ENCODE measurements around the gene POP4.

Gene POP4

DNA sequence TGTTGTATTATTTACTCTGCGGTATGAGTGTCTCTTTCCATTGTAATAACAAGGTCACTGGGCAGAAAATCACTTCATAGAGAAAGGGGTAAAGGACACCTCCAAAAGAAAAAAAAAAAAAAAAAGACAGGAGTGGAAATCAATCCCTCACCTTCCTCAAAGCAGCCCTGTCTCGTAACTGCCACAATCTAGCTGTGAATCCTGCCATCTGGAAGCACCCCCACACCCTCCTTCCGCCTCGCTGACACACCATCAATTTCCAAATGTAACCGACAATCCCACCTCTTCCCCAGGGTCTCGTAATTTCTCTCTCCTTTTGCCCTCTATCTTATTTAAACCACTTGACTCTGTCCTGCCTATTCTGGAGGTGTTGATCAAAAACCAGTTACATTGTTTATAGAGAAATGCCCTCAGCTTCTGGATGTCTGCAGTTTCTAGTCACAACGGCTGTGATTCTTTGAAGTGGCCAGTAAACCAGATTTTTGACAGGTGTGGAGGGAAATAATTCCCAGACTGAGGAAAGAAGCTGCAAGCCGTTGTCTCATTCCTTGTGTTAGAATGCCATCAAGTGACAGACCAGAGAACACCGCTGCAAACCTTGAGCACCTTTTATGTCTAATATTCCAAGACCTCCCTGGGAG, 9.1 kb upstream of the POP4 start (continued):
- TF ChIP-seq ZNF426 (tag by site-specific recombination; IDR thresholded peaks at IDR 0.05), result no peak
- peak; percentile 63; the same call in 1 of the 2 replicates for TF ChIP-seq ZFP3 (tag by site-specific recombination; IDR thresholded peaks at IDR 0.05; ENCODE audit: low read depth)
- no peak for TF ChIP-seq ZFP69B (tag by site-specific recombination; IDR thresholded peaks at IDR 0.05)
- TF ChIP-seq OVOL3 (tag by site-specific recombination; IDR thresholded peaks at IDR 0.05), result no peak
- no peak for TF ChIP-seq ZNF416 (tag by site-specific recombination; IDR thresholded peaks at IDR 0.05)
- peak; percentile 58; the same call in 1 of the 2 replicates for TF ChIP-seq ZNF2 (tag by site-specific recombination; IDR thresholded peaks at IDR 0.05)
- TF ChIP-seq KLF7 (tag by site-specific recombination; IDR thresholded peaks at IDR 0.05; ENCODE audit: borderline replicate concordance), result no peak
- TF ChIP-seq, protein P1, sequence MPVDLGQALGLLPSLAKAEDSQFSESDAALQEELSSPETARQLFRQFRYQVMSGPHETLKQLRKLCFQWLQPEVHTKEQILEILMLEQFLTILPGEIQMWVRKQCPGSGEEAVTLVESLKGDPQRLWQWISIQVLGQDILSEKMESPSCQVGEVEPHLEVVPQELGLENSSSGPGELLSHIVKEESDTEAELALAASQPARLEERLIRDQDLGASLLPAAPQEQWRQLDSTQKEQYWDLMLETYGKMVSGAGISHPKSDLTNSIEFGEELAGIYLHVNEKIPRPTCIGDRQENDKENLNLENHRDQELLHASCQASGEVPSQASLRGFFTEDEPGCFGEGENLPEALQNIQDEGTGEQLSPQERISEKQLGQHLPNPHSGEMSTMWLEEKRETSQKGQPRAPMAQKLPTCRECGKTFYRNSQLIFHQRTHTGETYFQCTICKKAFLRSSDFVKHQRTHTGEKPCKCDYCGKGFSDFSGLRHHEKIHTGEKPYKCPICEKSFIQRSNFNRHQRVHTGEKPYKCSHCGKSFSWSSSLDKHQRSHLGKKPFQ (tag by site-specific recombination; IDR thresholded peaks at IDR 0.05), result peak; percentile 68; the same call in 1 of the 2 replicates
- TF ChIP-seq, protein P2, sequence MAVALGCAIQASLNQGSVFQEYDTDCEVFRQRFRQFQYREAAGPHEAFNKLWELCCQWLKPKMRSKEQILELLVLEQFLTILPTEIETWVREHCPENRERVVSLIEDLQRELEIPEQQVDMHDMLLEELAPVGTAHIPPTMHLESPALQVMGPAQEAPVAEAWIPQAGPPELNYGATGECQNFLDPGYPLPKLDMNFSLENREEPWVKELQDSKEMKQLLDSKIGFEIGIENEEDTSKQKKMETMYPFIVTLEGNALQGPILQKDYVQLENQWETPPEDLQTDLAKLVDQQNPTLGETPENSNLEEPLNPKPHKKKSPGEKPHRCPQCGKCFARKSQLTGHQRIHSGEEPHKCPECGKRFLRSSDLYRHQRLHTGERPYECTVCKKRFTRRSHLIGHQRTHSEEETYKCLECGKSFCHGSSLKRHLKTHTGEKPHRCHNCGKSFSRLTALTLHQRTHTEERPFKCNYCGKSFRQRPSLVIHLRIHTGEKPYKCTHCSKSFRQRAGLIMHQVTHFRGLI (tag by site-specific recombination; IDR thresholded peaks at IDR 0.05), result no peak
- TF ChIP-seq YY2 (tag by site-specific recombination; IDR thresholded peaks at IDR 0.05), result no peak
- TF ChIP-seq ZFP41 (tag by site-specific recombination; IDR thresholded peaks at IDR 0.05; ENCODE audit: borderline replicate concordance), result no peak
- TF ChIP-seq, protein P3, sequence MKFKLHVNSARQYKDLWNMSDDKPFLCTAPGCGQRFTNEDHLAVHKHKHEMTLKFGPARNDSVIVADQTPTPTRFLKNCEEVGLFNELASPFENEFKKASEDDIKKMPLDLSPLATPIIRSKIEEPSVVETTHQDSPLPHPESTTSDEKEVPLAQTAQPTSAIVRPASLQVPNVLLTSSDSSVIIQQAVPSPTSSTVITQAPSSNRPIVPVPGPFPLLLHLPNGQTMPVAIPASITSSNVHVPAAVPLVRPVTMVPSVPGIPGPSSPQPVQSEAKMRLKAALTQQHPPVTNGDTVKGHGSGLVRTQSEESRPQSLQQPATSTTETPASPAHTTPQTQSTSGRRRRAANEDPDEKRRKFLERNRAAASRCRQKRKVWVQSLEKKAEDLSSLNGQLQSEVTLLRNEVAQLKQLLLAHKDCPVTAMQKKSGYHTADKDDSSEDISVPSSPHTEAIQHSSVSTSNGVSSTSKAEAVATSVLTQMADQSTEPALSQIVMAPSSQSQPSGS (tag by site-specific recombination; IDR thresholded peaks at IDR 0.05; ENCODE audit: low read depth), result peak; percentile 42
- TF ChIP-seq, protein P4, sequence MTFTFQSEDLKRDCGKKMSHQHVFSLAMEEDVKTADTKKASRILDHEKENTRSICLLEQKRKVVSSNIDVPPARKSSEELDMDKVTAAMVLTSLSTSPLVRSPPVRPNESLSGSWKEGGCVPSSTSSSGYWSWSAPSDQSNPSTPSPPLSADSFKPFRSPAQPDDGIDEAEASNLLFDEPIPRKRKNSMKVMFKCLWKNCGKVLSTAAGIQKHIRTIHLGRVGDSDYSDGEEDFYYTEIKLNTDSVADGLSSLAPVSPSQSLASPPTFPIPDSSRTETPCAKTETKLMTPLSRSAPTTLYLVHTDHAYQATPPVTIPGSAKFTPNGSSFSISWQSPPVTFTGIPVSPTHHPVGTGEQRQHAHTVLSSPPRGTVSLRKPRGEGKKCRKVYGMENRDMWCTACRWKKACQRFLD (tag by site-specific recombination; IDR thresholded peaks at IDR 0.05), result no peak
- TF ChIP-seq, protein P5, sequence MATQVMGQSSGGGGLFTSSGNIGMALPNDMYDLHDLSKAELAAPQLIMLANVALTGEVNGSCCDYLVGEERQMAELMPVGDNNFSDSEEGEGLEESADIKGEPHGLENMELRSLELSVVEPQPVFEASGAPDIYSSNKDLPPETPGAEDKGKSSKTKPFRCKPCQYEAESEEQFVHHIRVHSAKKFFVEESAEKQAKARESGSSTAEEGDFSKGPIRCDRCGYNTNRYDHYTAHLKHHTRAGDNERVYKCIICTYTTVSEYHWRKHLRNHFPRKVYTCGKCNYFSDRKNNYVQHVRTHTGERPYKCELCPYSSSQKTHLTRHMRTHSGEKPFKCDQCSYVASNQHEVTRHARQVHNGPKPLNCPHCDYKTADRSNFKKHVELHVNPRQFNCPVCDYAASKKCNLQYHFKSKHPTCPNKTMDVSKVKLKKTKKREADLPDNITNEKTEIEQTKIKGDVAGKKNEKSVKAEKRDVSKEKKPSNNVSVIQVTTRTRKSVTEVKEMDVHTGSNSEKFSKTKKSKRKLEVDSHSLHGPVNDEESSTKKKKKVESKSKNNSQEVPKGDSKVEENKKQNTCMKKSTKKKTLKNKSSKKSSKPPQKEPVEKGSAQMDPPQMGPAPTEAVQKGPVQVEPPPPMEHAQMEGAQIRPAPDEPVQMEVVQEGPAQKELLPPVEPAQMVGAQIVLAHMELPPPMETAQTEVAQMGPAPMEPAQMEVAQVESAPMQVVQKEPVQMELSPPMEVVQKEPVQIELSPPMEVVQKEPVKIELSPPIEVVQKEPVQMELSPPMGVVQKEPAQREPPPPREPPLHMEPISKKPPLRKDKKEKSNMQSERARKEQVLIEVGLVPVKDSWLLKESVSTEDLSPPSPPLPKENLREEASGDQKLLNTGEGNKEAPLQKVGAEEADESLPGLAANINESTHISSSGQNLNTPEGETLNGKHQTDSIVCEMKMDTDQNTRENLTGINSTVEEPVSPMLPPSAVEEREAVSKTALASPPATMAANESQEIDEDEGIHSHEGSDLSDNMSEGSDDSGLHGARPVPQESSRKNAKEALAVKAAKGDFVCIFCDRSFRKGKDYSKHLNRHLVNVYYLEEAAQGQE (tag by site-specific recombination; IDR thresholded peaks at IDR 0.05), result no peak
- TF ChIP-seq ZBTB21 (tag by site-specific recombination; IDR thresholded peaks at IDR 0.05), result peak; percentile 40
- TF ChIP-seq, protein P6, sequence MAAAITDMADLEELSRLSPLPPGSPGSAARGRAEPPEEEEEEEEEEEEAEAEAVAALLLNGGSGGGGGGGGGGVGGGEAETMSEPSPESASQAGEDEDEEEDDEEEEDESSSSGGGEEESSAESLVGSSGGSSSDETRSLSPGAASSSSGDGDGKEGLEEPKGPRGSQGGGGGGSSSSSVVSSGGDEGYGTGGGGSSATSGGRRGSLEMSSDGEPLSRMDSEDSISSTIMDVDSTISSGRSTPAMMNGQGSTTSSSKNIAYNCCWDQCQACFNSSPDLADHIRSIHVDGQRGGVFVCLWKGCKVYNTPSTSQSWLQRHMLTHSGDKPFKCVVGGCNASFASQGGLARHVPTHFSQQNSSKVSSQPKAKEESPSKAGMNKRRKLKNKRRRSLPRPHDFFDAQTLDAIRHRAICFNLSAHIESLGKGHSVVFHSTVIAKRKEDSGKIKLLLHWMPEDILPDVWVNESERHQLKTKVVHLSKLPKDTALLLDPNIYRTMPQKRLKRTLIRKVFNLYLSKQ (tag by site-specific recombination; IDR thresholded peaks at IDR 0.05; ENCODE audit: borderline replicate concordance), result no peak
- TF ChIP-seq, protein P7, sequence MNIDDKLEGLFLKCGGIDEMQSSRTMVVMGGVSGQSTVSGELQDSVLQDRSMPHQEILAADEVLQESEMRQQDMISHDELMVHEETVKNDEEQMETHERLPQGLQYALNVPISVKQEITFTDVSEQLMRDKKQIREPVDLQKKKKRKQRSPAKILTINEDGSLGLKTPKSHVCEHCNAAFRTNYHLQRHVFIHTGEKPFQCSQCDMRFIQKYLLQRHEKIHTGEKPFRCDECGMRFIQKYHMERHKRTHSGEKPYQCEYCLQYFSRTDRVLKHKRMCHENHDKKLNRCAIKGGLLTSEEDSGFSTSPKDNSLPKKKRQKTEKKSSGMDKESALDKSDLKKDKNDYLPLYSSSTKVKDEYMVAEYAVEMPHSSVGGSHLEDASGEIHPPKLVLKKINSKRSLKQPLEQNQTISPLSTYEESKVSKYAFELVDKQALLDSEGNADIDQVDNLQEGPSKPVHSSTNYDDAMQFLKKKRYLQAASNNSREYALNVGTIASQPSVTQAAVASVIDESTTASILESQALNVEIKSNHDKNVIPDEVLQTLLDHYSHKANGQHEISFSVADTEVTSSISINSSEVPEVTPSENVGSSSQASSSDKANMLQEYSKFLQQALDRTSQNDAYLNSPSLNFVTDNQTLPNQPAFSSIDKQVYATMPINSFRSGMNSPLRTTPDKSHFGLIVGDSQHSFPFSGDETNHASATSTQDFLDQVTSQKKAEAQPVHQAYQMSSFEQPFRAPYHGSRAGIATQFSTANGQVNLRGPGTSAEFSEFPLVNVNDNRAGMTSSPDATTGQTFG (tag by site-specific recombination; IDR thresholded peaks at IDR 0.05; ENCODE audit: borderline replicate concordance), result no peak
- TF ChIP-seq ZNF23 (tag by site-specific recombination; IDR thresholded peaks at IDR 0.05; ENCODE audit: borderline replicate concordance), result no peak
- 0 out of 2 replicates have a peak, but pooled peaks have one; percentile 48 for TF ChIP-seq ZNF561 (tag by site-specific recombination; IDR thresholded peaks at IDR 0.05; ENCODE audit: borderline replicate concordance)
- no peak for TF ChIP-seq ZBTB20 (tag by site-specific recombination; IDR thresholded peaks at IDR 0.05)
- no peak for TF ChIP-seq YY1 (tag by site-specific recombination; IDR thresholded peaks at IDR 0.05)

All from HEK293 (cell line).